Measurements from ENCODE around the gene SNAP91. TPM values are rescaled to one million over a fixed set of nuclear protein-coding genes. Genes with fewer than 3 reads are reported as not detected.

SNAP91 gene
- polyA plus RNA-seq, 1 experiment = not detected

- no peak overlapping the region for H3K4me3 ChIP-seq (ENCODE audit: low read depth, low read length)
- ChIA-PET POLR2A (no interaction called here), CTCF (no interaction called here)
- no peak for DNase-seq (ENCODE audit: low read depth, low spot score)
- no peaks in the 10 kb centered on the region for H3K27me3 ChIP-seq (ENCODE audit: control insufficient read depth, insufficient read depth, low read length)
- no peak overlapping the region for H3K27ac ChIP-seq (ENCODE audit: low read depth, low read length)
- no peaks in the 10 kb centered on the region; the same call in 1 of the 2 replicates for H3K9me3 ChIP-seq (ENCODE audit: control insufficient read depth, insufficient read depth, low read length)
- TF ChIP-seq CTCF (IDR thresholded peaks at IDR 0.05; ENCODE audit: low read depth, low read length) = no peak
Observed at GRCh38 chr6:83741089-83741488, 32.2 kb upstream of the SNAP91 start.

GRCh38 chr6:83735461-83735860, 26.6 kb upstream of the SNAP91 start:
- Histone ChIP-seq H3K4me3 (ENCODE audit: low read depth, low read length) (no peak overlapping the region), H3K27me3 (ENCODE audit: control insufficient read depth, insufficient read depth, low read length) (no peaks in the 10 kb centered on the region), H3K9me3 (ENCODE audit: control insufficient read depth, insufficient read depth, low read length) (no peaks in the 10 kb centered on the region), H3K27ac (ENCODE audit: low read depth, low read length) (no peak overlapping the region)
- CTCF ChIA-PET = no interaction called here
- no peak for TF ChIP-seq CTCF (IDR thresholded peaks at IDR 0.05; ENCODE audit: low read depth, low read length)
- no peak for DNase-seq (ENCODE audit: low read depth, low spot score)
- POLR2A ChIA-PET = no interaction called here

GRCh38 chr6:83729871-83730270, 21.0 kb upstream of the SNAP91 start:
- no peak for TF ChIP-seq CTCF (IDR thresholded peaks at IDR 0.05; ENCODE audit: low read depth, low read length)
- Histone ChIP-seq H3K27me3 (ENCODE audit: control insufficient read depth, insufficient read depth, low read length) (no peaks in the 10 kb centered on the region), H3K9me3 (ENCODE audit: control insufficient read depth, insufficient read depth, low read length) (no peaks in the 10 kb centered on the region; the same call in 1 of the 2 replicates), H3K4me3 (ENCODE audit: low read depth, low read length) (no peak overlapping the region), H3K27ac (ENCODE audit: low read depth, low read length) (no peak overlapping the region)
- ChIA-PET CTCF (no interaction called here), POLR2A (no interaction called here)
- DNase-seq (ENCODE audit: low read depth, low spot score) = no peak

GRCh38 chr6:83722876-83723275, 14.0 kb upstream of the SNAP91 start:
- ChIA-PET POLR2A (no interaction called here), CTCF (no interaction called here)
- DNase-seq (ENCODE audit: low read depth, low spot score) = no peak
- Histone ChIP-seq H3K27me3 (ENCODE audit: control insufficient read depth, insufficient read depth, low read length) (no peaks in the 10 kb centered on the region), H3K27ac (ENCODE audit: low read depth, low read length) (no peak overlapping the region), H3K4me3 (ENCODE audit: low read depth, low read length) (no peak overlapping the region), H3K9me3 (ENCODE audit: control insufficient read depth, insufficient read depth, low read length) (no peaks in the 10 kb centered on the region; the same call in 1 of the 2 replicates)
- no peak for TF ChIP-seq CTCF (IDR thresholded peaks at IDR 0.05; ENCODE audit: low read depth, low read length)

GRCh38 chr6:83717809-83718208, 8.9 kb upstream of the SNAP91 start:
- no peak overlapping the region for H3K4me3 ChIP-seq (ENCODE audit: low read depth, low read length)
- no peak for DNase-seq (ENCODE audit: low read depth, low spot score)
- no peaks in the 10 kb centered on the region for H3K9me3 ChIP-seq (ENCODE audit: control insufficient read depth, insufficient read depth, low read length)
- H3K27ac ChIP-seq (ENCODE audit: low read depth, low read length) = no peak overlapping the region
- no peak for TF ChIP-seq CTCF (IDR thresholded peaks at IDR 0.05; ENCODE audit: low read depth, low read length)
- no peaks in the 10 kb centered on the region for H3K27me3 ChIP-seq (ENCODE audit: control insufficient read depth, insufficient read depth, low read length)
- ChIA-PET CTCF (no interaction called here), POLR2A (no interaction called here)

All from AG04450 (cell line).